Endothelial cell of umbilical vein (primary cell): Measurements from ENCODE around the gene AK8. TPM values are rescaled to one million over a fixed set of nuclear protein-coding genes. Genes with fewer than 3 reads are reported as not detected.

Experiments
- BruUV-seq: library from RNA; stranded (reverse); fragments of 400-500 nt; replicated peaks from 2 replicates; lab custom pipeline; 2021; lab: Mats Ljungman, UMichigan
- CTCF ChIA-PET: fragments of 300-600, 350-600 bp; sonication (Branson Sonifier 250); formaldehyde crosslinking; loops from one replicate; lab custom pipeline; 2021; ENCODE audit warnings: antibody characterized with exemption, inconsistent platforms; lab: Charles Lee
- POLR2A ChIA-PET: fragments of 300-600, 350-600 bp; sonication (Branson Sonifier 250); formaldehyde crosslinking; loops from one replicate; lab custom pipeline; 2021; ENCODE audit warnings: antibody characterized with exemption, inconsistent platforms; lab: Charles Lee
- DNase-seq: peaks from one replicate; pipeline ENCODE4 v3.0.0-alpha.2; 2011; ENCODE audit warnings: low read depth, low spot score
- FAIRE-seq: peaks from 2 replicates; lab custom pipeline; 2011; peaks lifted over from hg19 to GRCh38; lab: Jason Lieb, UNC
- H2AFZ ChIP-seq: 2 replicates; pipeline ENCODE4 v1.6.0; 2012; ENCODE audit warnings: low read depth, low read length, control low read depth, inconsistent platforms
- H3K27ac ChIP-seq: 2 replicates; pipeline ENCODE4 v1.5.1; 2011; ENCODE audit warnings: low read depth, mild to moderate bottlenecking, control low read depth, low read length, moderate library complexity; ENCODE audit not compliant: insufficient read depth
- H3K27me3 ChIP-seq, 2 experiments: 2 replicates each; pipeline versions ENCODE4 v1.6.0 to v1.6.1; 2011; ENCODE audit warnings: low read length in 2 of 2, mixed read lengths in 1 of 2; ENCODE audit not compliant: control insufficient read depth in 2 of 2, insufficient read depth in 2 of 2
- H3K36me3 ChIP-seq, 2 experiments: 2 replicates in 1 of 2; 3 replicates in 1 of 2; pipeline ENCODE4 v1.5.1; 2011; ENCODE audit warnings: low read length in 2 of 2, mild to moderate bottlenecking in 1 of 2, moderate library complexity in 1 of 2; ENCODE audit not compliant: control insufficient read depth in 2 of 2, insufficient read depth in 2 of 2; ENCODE audit errors: extremely low read depth in 1 of 2
- H3K4me1 ChIP-seq: 3 replicates; pipeline ENCODE4 v1.5.1; 2011; ENCODE audit warnings: mild to moderate bottlenecking, low read length; ENCODE audit not compliant: control insufficient read depth, insufficient read depth; ENCODE audit errors: extremely low read depth
- H3K4me2 ChIP-seq: 2 replicates; pipeline ENCODE4 v1.6.1; 2011; ENCODE audit warnings: low read length, control low read depth, mixed read lengths; ENCODE audit not compliant: insufficient read depth
- H3K4me3 ChIP-seq, 3 experiments: fragments of 200-600 bp in 1 of 3; sonication (generic), shearing (Covaris generic) in 1 of 3; replicated peaks in 1 of 3; 2 replicates each; pipeline ENCODE4 v1.5.1; 2011 to 2016; ENCODE audit warnings: control low read depth in 3 of 3, low read length in 3 of 3, mild to moderate bottlenecking in 2 of 3, inconsistent platforms in 1 of 3, low read depth in 1 of 3, moderate library complexity in 1 of 3; ENCODE audit not compliant: insufficient read depth in 1 of 3
- H3K79me2 ChIP-seq: 2 replicates; pipeline ENCODE4 v1.6.0; 2012; ENCODE audit warnings: low read length, inconsistent platforms; ENCODE audit not compliant: control insufficient read depth, insufficient read depth
- H3K9ac ChIP-seq: replicated peaks from 2 replicates; pipeline ENCODE3; 2011; ENCODE audit warnings: low read length, control low read depth; ENCODE audit not compliant: insufficient read depth; ENCODE audit errors: extremely low read depth
- H3K9me1 ChIP-seq: replicated peaks from 3 replicates; pipeline ENCODE4 v1.6.0; 2011; ENCODE audit warnings: mild to moderate bottlenecking, low read length; ENCODE audit not compliant: control insufficient read depth, insufficient read depth; ENCODE audit errors: extremely low read depth
- H3K9me3 ChIP-seq: replicated peaks from 2 replicates; pipeline ENCODE4 v1.5.1; 2012; ENCODE audit warnings: low read length, inconsistent platforms; ENCODE audit not compliant: control insufficient read depth, insufficient read depth
- H4K20me1 ChIP-seq: replicated peaks from 2 replicates; pipeline ENCODE3; 2011; ENCODE audit warnings: mild to moderate bottlenecking, low read length; ENCODE audit not compliant: control insufficient read depth, insufficient read depth; ENCODE audit errors: extremely low read depth
- EZH2 ChIP-seq: IDR thresholded peaks from 2 replicates; pipeline ENCODE4 v1.6.1; 2012; ENCODE audit warnings: borderline replicate concordance, low read depth, mild to moderate bottlenecking, moderate library complexity, low read length, inconsistent platforms; ENCODE audit not compliant: severe bottlenecking
- FOS ChIP-seq: IDR thresholded peaks from 2 replicates; pipeline ENCODE4 v1.6.1; 2011; ENCODE audit warnings: mild to moderate bottlenecking, low read length, moderate library complexity, borderline replicate concordance; ENCODE audit not compliant: insufficient read depth
- GATA2 ChIP-seq: IDR thresholded peaks from 2 replicates; pipeline ENCODE4 v1.7.0; 2011; ENCODE audit warnings: low read depth, mild to moderate bottlenecking, moderate library complexity, mixed read lengths, low read length; ENCODE audit not compliant: insufficient read length, insufficient read depth
- JUN ChIP-seq: IDR thresholded peaks from 2 replicates; pipeline ENCODE4 v1.6.1; 2011; ENCODE audit warnings: borderline replicate concordance, low read depth; ENCODE audit not compliant: insufficient read length, insufficient read depth
- MYC ChIP-seq: IDR thresholded peaks from one replicate; pipeline ENCODE4 v1.6.1; 2011; ENCODE audit warnings: mild to moderate bottlenecking, low read depth, low read length
- POLR2A ChIP-seq: IDR thresholded peaks from 2 replicates; pipeline ENCODE4 v1.6.1; 2012; ENCODE audit warnings: low read depth, mild to moderate bottlenecking, control low read depth, low read length
- POLR2AphosphoS5 ChIP-seq: IDR thresholded peaks from 2 replicates; pipeline ENCODE4 v1.6.1; 2012; ENCODE audit warnings: low read depth, mild to moderate bottlenecking, control low read depth, low read length, moderate library complexity; ENCODE audit not compliant: insufficient read depth
- dilution Hi-C: fragments of 300-500 bp; cut with MboI; formaldehyde crosslinking; loops from one replicate; pipeline ENCODE4 v1.15.0; 2019; ENCODE audit warnings: low sequenced_read_pairs; ENCODE audit not compliant: extremely low pct_ligation_motif_present
- intact Hi-C: fragments of 100-400 bp; cut with micrococcal nuclease; formaldehyde crosslinking; loops from one replicate; pipeline ENCODE4 v1.10.0; 2022
- polyA plus RNA-seq, 4 experiments: library from polyadenylated mRNA; depleted of rRNA in 3 of 4; stranded (reverse) in 3 of 4; unstranded in 1 of 4; fragments of >200 nt; gene quantifications; 2 replicates each; pipeline versions ENCODE4 v1.2.1 to v1.2.3, GENCODE V29; 2011 to 2012; ENCODE audit warnings: missing spikeins in 1 of 4
- total RNA-seq: library from RNA; stranded (reverse); gene quantifications from 2 replicates; pipeline ENCODE4 v1.2.3, GENCODE V29; 2021
- TF ChIP-seq, protein P1 (sequence below), 2 donors: IDR thresholded peaks; 1 replicate in 1 of 2; 2 replicates in 1 of 2; pipeline ENCODE4 v1.5.1; 2011; ENCODE audit warnings: low read length in 2 of 2, mild to moderate bottlenecking in 2 of 2, moderate library complexity in 2 of 2, control low read depth in 1 of 2, inconsistent platforms in 1 of 2, low read depth in 1 of 2; ENCODE audit not compliant: insufficient read depth in 1 of 2; ENCODE audit errors: extremely low read depth in 1 of 2
- TF ChIP-seq, protein P2 (sequence below): IDR thresholded peaks from 2 replicates; pipeline ENCODE4 v1.6.1; 2011; ENCODE audit not compliant: insufficient read depth, insufficient read length

The AK8 gene
- total and polyA plus RNA-seq, 2 donors (not counting 3 experiments of a cell fraction or from before 2014, with no cell fraction given) = 0.06 TPM; not detected in 1

DNA sequence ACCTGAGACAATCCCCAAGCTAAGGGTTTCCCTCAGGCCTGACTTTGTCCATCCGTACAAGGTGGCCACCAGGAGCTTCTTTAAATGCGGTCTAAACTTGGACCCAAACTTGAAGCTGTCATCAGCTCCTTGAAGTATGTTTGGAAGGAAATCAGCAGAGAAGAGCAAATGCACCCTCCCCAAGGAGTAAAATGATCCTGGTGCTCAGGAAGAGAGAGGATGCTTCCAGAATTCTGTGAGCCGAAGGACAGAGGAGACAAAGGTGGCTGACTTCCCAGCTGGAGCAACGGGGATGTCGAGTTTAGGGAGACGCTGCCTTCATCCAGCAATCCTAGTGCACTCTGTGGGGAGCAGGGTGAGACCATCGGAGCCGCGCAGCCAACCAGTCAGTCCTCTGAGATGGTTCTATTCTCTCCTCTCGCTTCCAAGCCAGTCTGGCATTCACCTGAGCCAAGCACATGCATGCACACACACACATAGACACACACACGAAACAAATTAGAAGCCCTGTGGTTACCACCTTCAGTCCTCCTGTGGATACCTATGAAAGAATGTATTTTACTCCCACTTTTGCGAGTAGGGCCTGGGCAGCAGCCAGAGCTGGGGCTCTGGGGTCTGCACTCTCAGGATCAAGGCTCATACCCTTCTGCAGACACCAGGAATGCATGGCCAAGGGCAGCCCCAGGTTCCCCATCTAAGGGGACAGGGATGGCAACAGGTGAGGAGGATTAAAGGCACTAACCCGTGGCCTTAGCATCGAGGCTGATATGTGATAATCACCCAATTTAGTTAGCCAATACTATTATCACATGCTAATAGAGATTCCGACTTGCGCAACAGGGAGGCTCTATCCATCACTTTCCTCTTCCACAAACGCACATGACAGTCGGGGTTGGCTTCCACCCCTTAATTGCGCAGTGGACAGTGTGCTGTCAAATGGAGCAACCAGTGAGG is 132.1 kb downstream of the AK8 start:
- Histone ChIP-seq H3K79me2 (no peaks in the 10 kb centered on the region), H3K4me3 (no peak overlapping the region), H3K9me3 (no peaks in the 10 kb centered on the region), H3K9me1 (no peaks in the 10 kb centered on the region), H2AFZ (no peak overlapping the region), H4K20me1 (no peaks in the 10 kb centered on the region), H3K4me1 (no peaks in the 10 kb centered on the region), H3K36me3 (no peaks in the 10 kb centered on the region), H3K27ac (no peak overlapping the region), H3K27me3 (peaks cover 35% of the 10 kb centered on the region in 2 experiments), H3K4me2 (no peak overlapping the region), H3K9ac (no peak overlapping the region)
- intact Hi-C loops = no loop called here
- dilution Hi-C loops = no loop called here
- POLR2A ChIA-PET = no interaction called here
- TF ChIP-seq POLR2AphosphoS5 (no peak), EZH2 (no peak), MYC (no peak), GATA2 (no peak), POLR2A (no peak), JUN (no peak), FOS (no peak)
- TF ChIP-seq, protein P1, sequence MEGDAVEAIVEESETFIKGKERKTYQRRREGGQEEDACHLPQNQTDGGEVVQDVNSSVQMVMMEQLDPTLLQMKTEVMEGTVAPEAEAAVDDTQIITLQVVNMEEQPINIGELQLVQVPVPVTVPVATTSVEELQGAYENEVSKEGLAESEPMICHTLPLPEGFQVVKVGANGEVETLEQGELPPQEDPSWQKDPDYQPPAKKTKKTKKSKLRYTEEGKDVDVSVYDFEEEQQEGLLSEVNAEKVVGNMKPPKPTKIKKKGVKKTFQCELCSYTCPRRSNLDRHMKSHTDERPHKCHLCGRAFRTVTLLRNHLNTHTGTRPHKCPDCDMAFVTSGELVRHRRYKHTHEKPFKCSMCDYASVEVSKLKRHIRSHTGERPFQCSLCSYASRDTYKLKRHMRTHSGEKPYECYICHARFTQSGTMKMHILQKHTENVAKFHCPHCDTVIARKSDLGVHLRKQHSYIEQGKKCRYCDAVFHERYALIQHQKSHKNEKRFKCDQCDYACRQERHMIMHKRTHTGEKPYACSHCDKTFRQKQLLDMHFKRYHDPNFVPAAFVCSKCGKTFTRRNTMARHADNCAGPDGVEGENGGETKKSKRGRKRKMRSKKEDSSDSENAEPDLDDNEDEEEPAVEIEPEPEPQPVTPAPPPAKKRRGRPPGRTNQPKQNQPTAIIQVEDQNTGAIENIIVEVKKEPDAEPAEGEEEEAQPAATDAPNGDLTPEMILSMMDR (IDR thresholded peaks at IDR 0.05; ENCODE audit: extremely low read depth in 1 of 2, insufficient read depth in 1 of 2, low read depth in 1 of 2, low read length in 2 of 2) = no peak
- TF ChIP-seq, protein P2, sequence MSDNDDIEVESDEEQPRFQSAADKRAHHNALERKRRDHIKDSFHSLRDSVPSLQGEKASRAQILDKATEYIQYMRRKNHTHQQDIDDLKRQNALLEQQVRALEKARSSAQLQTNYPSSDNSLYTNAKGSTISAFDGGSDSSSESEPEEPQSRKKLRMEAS = no peak
- no peak for DNase-seq
- CTCF ChIA-PET = interaction anchor here (1.0 to 3.4 kb wide), 2 partner anchors 15 to 23 kb away, joined by 3 to 8 read pairs; no protein-coding TSS in a partner anchor
- no TSS peak for BruUV-seq
- no peak for FAIRE-seq
